Fibroblast of peridontal ligament (primary cell): ENCODE measurements around the gene P3H2.

Experiments
- DNase-seq: peaks from one replicate; pipeline ENCODE4 v3.0.0-alpha.2; 2010; ENCODE audit errors: extremely low read depth

P3H2 gene

DNA sequence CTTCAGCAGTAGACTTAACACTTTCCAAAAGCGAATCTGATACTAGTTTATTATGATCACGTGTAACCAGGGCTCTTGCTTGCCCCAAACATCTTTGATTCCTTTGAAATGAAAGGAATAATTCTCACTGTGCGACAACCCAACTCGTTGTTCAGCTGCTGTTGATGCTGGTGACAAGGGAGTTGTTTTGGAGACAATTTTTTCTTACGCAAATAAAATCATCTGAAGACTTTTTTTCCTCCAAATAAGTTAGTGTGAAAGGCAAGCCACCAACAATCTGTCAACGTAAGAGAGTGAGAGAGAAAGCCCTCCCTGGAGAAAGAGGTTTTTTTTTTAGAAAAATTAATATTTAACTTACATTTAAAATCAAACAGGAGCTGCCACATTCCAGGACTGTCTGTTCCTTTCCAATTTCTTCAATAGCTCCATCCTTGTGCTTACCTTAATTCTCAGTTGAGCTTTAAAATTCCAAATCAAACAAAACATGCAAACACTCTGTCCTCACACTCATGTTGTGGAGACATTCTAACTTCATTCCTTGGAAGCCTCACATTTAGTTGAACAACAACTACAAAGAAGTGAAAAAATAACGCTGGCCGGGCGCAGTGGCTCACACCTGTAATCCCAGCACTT is 4.9 kb upstream of the P3H2 start:
- no peak for DNase-seq

DNA sequence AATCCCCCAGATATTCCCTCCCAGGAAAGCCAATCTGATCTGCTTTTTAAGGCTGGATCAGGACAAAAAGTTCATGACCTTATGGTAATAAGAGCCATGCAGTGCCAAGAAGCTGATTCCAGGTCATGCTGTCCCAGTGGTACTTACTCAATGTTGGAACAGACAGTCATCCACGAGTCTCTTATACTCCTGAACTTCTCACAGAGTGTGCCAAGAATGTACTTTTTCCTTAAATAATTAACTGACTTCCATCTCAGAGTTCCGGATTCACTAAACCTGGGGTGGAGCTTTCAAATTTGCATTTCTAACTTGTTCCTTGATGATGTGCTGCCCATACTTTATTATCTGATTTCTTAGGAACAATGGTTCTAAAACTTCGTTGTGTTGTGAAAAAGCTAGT is 3.4 kb upstream of the P3H2 start:
- DNase-seq, result no peak

DNA sequence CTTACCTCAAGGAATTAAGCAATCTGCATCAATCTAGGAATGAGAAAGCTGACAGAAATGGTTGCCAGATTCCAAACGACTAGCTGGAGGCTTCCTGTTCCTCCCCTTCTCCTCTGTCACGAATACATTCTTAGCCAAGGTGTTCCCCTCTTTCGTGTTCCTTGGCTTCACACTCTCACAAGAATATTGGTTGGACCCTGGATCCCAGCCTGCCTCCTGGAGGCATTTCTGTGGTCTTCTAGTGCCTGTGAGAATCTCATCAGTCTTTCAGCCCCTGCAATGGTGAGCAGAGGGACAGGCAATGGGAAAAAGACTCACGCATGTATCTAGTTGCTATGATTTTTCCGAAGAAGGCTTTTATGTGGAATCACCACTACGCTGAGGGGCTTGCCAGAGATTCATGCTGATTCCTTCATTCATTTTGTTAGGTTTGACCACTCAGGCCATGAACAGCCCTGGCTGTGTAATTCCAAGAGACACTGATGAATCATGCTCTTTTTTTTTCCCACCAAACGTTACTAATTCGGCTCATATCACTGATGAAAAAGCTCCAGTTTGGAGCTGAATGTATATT is 1.6 kb upstream of the P3H2 start:
- DNase-seq, result peak; percentile 74

DNA sequence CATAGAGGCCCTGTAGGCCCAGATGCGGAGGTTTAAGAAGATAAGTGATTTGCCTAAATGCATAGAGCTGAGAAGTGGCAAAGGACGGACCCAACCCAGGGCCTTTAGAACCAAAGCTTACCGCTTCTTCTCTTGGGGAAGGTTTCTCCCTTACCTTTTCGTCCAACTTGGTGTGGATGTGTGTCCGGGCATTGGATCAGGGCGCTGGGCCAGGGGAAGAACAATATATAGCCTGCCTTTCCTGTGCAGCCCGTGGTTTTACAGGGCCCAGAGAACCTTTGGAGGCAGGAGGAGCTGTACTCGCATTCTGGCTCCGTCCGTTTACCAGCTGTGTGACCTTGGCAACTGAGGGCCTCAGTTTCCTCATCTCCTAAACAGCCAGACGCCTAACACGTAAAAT is 686 bp upstream of the P3H2 start:
- no peak for DNase-seq

DNA sequence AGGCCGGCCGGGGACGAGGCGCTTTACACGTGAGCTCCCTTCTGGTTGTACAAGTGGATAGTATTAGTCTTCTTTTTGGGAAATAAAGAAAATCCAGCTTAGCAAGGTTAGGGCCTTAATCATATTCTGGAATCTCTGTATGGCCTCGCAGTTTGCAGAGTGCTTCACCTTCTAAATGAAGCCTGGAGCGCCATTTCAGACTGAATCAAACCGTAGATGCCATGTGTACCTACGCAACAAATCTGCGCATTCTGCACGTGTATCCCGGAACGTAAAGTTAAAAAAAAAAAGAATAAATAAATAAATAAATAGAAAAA is 322 bp upstream of the P3H2 start:
- DNase-seq, result no peak

DNA sequence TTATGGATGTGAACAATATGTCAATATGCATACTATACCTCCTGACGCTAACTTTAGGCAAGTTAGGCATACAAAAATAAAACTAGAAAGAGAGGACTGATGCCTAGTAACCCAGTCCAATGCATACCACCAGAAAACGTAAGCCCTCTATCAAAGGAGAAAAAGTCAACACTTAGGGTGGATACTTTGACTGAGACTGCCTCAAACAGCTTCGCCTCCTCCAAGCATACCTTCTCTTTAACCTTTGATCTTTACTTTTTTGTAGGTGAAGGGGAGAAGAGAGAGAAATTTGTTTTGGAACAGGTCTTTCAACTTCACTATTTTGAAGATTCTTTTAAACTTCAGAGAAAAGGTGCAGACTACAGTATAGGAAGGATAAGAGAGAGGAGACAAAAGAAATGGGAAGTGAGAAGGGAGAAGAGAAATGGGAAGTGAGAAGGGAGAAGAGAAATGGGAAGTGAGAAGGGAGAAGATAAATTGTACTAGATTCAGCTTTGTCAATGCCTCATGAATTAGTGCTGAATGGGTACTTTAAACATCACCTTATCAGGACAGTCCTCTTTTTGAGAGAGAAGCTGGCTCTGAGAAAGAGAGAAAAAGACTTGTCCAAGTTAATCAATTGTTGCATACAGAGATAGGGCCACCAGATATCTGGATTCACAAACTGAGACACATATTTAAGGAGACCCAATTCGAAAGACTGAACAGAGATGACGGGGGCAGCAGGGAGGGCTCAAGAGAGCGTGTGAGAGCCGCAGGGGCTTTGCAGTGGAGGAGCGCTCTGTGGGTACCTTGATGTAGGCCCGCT is 1.0 kb downstream of the P3H2 start:
- peak; percentile 24 for DNase-seq

DNA sequence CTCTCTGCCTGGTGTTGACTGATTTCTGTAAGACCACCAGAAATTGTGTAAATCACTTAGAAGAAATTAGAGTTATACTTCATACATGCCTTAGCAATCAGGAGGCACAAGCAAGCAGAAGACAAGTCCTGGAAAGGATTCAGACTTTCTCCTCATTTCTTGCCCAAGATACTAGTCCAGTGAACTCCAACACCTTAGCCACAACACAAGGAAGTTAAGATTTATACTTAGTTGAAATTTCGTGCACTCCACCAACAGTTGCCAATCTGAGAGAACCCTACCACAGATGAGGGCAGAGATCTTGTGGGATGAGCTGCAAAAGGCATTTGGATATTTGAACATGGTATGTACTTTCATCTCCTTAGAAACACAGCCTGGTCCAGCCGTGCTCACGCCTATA is 2.3 kb downstream of the P3H2 start:
- DNase-seq, result no peak

DNA sequence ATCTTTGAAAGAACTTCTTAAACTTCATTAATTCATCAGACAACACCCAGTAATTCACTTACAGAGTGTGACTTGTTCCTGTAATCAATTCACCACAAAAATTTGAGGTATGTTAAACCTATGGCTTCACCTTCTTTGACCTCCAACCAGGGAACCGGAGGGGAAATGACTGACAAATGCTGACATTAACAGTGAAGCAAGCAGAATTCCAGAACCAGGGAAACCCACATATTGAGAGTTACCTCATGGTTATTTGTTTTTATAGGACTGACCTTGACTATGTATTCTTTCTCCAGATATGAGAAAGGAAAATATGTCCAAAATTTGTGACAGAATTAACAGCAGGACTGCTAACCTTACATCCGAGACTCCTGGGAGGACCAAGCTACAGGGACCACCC is 2.7 kb downstream of the P3H2 start:
- DNase-seq, result no peak

DNA sequence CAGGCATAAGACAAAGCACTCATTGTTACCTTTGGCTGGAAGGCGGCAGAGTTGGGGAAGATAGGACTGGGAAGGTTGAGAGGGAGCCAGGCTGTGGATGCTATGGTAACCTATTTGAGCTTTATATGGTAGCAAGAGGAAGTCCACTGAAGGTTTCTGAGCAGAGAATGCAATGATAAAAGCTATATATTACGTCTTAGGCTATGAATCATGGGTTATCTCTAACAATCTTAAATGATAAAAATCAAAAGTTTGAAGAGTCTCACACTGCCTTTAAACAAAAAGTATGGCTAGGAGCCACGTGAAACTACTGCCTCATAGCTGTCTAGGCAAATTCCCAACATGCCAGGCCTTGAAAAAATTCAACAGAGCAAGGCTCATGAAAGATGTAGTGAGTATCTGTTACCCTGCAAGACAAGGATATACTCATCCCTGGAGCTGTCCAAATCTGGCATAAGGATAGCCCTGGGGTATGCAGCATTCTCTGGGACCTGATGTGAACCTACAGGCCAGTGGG is 4.1 kb downstream of the P3H2 start:
- peak; percentile 63 for DNase-seq

DNA sequence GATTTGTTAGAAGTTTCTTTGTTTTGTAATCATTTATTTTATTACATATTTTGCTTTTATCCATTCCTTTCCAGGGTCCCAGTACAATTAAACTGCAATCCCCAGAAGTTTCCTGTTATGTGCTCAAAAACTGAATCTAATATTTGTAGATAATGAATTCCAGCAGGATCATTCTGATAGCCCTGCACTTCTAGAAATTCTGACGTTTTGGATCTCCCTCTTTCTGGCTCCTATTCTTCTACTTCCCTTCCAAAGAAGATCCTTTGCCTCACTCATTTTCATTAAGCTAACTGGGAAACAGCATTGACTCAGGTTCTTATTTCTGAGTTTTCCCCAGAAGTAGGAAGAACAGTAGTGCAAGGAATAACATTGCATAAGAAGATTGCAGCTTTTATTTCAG is 9.9 kb downstream of the P3H2 start:
- no peak for DNase-seq

DNA sequence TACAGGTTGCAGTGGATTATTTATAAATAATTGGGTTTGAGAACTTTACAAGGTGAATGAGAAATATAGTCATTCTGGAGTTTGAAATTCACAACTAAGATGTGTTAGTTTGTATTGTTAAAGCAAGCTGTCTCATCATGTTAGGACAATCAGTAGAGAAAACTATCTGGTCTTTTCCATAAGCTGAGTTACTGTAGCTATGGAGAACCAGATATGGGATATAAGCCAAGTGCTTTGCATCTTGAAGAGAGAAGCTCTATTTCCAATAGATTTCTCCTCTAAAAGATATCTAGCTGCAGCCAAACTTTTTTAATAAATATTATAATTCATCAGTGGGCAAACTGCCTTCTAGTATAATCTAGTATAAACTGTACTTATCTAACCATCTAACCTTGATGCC is 11.3 kb downstream of the P3H2 start:
- DNase-seq, result no peak

DNA sequence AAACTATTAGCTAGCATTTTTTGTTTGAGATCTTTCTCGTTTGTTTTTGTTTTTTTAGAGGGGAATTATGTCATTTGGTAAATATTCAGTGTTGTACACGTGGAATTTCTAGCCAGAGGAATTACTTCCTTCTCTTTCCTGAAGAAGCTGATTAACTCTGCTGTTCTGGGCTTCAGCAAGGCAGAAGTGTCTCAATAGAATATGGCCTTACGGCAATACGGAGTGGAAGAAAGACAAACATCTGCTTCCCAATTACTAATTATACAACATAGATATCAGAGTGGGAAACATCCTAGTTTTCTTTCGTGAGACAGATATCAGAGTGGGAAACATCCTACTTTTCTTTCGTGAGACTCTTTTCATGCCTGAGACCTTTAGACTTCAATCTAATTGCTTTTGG is 11.9 kb downstream of the P3H2 start:
- DNase-seq, result no peak

DNA sequence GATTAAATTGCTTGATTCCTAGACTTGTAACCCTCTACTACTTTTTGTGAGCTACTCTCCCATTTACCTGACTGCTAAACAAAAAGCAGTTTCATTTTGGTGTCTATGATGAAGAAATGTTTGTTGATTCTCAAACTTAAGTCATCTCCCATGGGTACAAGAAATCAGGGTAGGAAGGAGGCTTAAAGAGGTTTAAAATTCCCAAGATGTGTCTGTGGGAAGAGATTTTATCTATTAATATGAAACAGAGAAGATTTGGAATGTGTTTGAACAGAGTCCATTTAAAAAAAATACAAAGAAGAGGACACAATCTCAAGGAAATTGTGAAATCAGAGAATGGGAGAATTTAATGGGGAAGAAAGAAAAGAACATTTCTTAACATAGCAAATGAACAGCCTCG is 14.8 kb downstream of the P3H2 start:
- DNase-seq, result peak; percentile 58

DNA sequence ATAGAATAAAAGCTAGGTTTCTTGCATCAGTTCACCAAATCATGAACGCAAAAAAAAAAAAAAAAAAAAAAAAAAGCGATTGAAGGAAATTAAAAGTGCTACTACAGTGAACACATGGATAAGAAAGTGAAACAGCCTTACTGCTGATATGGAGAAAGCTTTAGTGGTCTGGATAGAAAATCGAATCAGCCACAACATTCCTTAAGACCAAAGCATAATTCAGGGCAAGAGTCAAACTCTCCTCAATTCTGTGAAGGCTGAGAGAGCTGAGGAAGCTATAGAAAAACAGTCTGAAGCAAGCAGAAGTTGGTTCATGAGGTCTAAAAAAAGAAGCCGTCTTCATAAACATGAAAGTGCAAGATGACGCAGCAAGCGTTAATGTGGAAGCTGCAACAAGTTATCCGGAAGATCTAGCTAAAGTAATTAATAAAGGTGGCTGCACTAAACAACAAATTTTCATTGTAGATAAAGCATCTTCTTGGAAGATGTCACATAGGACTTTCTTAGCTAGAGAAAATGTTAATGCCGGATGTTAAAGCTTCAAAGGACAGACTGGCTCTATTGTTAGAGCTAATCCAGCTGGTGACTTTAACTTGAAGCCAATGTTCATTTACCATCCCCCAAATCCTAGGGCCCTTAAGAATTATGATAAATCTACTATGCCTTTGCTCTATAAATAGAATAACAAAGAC is 19.2 kb downstream of the P3H2 start:
- peak; percentile 93 for DNase-seq

DNA sequence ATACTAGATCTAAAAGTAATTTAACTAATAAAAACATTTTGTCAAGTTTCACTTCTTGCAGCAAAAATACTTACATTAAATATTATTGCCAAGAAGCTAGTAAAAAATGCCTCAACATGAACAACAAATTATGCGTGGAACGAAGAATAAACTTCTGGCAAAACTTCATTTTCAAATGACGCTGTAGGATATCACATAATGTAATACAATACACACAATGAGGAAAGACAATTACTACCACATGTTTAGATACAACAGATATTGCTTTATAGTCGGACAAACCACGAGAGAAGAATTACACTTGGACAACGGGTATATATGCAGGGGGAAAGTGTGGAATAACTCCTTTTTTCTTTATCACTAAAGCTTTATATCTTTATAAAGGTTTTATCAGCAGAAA is 21.6 kb downstream of the P3H2 start:
- peak; percentile 94 for DNase-seq

DNA sequence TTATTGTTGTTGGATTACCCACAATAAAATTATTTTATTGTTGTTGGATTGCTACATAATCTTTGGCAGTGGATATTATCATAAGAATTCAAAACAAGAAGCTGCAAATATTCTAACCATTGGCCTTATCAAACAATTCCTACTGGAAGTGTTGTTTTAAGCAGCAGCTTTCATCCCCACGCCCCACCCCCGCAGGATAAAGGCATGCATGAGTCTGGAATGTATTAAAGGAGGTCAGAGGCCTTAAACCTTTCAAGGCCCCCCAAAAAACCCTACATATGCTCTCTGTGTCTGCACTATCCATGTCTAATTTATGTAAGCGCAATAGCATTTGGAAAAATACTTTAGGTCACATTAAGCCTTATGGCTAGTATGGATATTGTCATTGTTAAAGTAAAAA is 23.1 kb downstream of the P3H2 start:
- DNase-seq, result no peak

DNA sequence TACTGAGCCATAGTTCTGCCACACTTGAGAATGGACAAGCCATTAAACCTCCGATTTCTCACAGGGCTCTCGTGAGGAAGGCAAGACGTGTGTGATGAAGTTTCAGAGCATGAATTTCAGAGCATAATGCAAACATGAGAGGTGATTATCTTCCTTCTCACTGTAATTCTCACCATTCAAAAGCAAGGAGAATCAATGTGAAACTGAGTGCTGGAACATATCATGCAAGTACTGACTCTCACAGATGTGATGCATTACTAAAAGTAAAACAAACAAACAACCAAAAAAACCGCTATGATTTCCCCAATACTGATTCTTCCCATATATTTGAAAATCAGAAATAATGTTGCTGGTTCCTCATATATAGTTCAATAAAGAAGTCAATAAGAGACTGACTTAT is 23.7 kb downstream of the P3H2 start:
- DNase-seq, result no peak

DNA sequence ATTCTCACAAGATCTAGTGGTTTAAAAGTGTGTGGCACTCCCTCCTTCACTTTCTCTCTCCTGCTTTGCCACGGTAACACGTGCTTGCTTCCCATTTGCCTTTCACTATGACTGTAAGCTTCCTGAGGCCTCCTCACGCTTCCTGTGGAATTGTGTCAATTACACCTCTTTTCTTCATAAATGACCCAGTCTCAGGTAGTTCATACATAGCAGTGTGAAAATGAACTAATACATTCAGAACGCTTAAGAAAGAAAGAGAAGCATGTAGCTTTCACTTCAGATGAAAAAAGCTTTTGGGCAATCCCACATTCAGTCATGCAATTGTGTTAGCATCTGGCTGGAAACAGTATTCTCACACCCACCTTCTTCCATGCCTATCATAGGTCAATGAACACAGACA is 24.4 kb downstream of the P3H2 start:
- no peak for DNase-seq

DNA sequence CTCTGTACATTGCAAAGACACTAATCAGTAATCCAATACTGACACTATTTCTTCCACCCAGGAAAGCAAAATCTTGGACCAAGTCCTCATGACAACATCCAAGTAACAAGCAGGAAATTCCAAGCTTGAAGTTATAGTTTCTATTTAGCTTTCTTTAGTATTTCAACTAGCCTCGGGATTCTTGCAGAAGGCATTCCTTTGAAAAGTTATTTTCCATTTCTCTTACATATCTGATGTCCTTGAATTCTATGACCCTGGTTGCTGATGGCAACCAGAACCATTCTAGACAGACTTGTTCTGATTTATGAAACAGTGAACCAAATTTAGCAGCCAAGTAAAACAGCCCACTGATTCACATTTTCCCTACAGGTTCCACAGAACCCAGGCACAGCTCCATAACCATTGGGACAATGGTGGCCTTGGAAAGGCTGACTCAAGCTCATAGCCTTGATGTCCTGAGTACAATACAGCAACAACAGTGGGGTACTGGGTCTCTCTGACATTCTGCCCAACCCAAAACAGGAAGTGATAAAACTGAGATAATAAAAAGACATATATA is 26.5 kb downstream of the P3H2 start:
- DNase-seq, result peak; percentile 84

DNA sequence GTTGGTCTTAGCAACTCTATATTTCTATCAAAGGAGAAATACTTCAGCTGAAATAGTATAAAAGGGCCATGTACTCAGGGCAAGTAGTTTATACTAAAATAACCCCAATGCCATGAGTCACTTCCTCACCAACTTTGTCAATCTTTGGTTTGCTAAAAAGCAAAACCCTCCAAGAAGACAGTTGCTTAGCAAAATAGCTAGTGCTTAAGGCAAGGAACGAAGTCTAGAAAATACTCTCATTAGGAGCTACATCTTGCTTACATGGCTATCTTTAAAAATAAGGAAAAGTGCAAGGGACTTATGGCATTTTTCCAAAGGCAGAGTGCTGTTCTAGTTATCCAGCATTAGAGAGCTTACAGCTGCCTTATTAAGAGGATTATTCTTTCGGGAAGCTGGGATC is 28.4 kb downstream of the P3H2 start:
- peak; percentile 93 for DNase-seq

DNA sequence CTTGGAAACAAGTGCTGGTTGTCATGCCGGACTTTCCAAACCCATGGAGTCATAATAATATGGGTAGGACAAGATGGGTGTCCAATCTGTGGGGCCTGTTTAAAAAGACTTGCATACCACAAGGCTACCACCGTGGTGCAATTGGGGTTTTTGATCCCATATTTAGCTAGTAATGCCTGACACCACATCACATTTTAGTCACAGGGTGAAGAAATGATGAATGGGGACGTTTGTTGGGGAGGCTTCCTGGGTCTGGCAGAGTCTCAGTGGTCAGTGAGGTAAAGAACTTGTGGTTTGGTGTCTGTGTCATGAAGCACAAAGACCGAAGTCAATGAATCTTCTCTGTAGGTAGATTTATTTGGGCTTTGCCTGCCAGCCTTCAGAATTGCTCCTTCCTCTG is 31.0 kb downstream of the P3H2 start:
- DNase-seq, result no peak

DNA sequence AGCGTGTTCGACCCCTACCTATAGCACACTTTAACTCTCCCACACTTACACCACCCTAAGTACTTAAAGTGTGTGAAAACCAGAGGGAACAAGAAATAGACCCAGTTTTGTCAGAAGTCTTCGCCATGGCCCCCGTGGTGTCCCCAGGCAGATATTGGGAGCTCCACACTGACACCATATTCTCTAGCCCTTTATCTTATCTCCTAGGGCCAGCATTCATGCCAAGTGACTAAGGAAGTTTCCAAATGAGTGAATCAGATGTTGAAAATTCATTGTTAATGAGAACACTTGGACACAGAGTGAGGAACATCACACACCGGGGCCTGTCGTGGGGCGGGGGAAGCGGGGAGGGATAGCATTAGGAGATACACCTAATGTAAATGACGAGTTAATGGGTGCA is 31.8 kb downstream of the P3H2 start:
- no peak for DNase-seq
